CD14-positive monocyte (primary cell): ENCODE results near the gene ZNF365. TPM values are rescaled to one million over a fixed set of nuclear protein-coding genes. Genes with fewer than 3 reads are reported as not detected.

ENCODE experiments used
- DNase-seq, 3 donors: peaks; one replicate each; pipeline ENCODE4 v3.0.0-alpha.2; 2011 to 2022
- H2AFZ ChIP-seq: 2 replicates; pipeline ENCODE4 v1.6.0; 2012; ENCODE audit warnings: mild to moderate bottlenecking, low read depth, low read length, inconsistent platforms; ENCODE audit not compliant: insufficient read depth, poor library complexity, severe bottlenecking
- H3K27ac ChIP-seq, 2 donors: 1 replicate in 1 of 2; 2 replicates in 1 of 2; pipeline ENCODE4 v1.5.1; 2012 to 2013; ENCODE audit warnings: low read length in 2 of 2, control low read depth in 1 of 2, inconsistent platforms in 1 of 2, low read depth in 1 of 2, mild to moderate bottlenecking in 1 of 2
- H3K27me3 ChIP-seq, 2 donors: one replicate each; pipeline versions ENCODE4 v1.6.0 to v1.6.1; 2011 to 2013; ENCODE audit warnings: low read length in 2 of 2; ENCODE audit not compliant: control insufficient read depth in 2 of 2, insufficient read depth in 2 of 2
- H3K36me3 ChIP-seq, 2 donors: replicated peaks in 1 of 2; 1 replicate in 1 of 2; 2 replicates in 1 of 2; pipeline versions ENCODE4 v1.5.1 to v1.6.1; 2012 to 2013; ENCODE audit warnings: low read length in 2 of 2, control low read depth in 1 of 2, inconsistent platforms in 1 of 2, mild to moderate bottlenecking in 1 of 2; ENCODE audit not compliant: insufficient read depth in 2 of 2, control insufficient read depth in 1 of 2
- H3K4me1 ChIP-seq, 2 donors: 1 replicate in 1 of 2; 2 replicates in 1 of 2; pipeline versions ENCODE4 v1.5.1 to v1.6.1; 2012 to 2013; ENCODE audit warnings: low read length in 2 of 2, control low read depth in 1 of 2, inconsistent platforms in 1 of 2, mild to moderate bottlenecking in 1 of 2, moderate library complexity in 1 of 2; ENCODE audit not compliant: insufficient read depth in 2 of 2, control insufficient read depth in 1 of 2
- H3K4me2 ChIP-seq: replicated peaks from 2 replicates; pipeline ENCODE3; 2012; ENCODE audit warnings: low read length, moderate library complexity, mild to moderate bottlenecking; ENCODE audit not compliant: poor library complexity, severe bottlenecking; ENCODE audit errors: extremely low read depth
- H3K4me3 ChIP-seq, 3 experiments: fragments of 200-600 bp in 1 of 3; sonication (generic) in 1 of 3; replicated peaks in 1 of 3; 1 replicate in 2 of 3; 2 replicates in 1 of 3; pipeline ENCODE4 v1.5.1; 2011 to 2013; ENCODE audit warnings: low read length in 3 of 3, mild to moderate bottlenecking in 3 of 3, control low read depth in 2 of 3, low read depth in 2 of 3, inconsistent platforms in 1 of 3, moderate library complexity in 1 of 3
- H3K79me2 ChIP-seq: 2 replicates; pipeline ENCODE4 v1.6.0; 2012; ENCODE audit warnings: mild to moderate bottlenecking, control low read depth, inconsistent platforms, low read length, moderate library complexity; ENCODE audit not compliant: insufficient read depth
- H3K9ac ChIP-seq: 2 replicates; pipeline ENCODE4 v1.6.0; 2017; ENCODE audit warnings: low read length, mild to moderate bottlenecking; ENCODE audit not compliant: insufficient read depth, poor library complexity, severe bottlenecking
- H3K9me3 ChIP-seq, 2 donors: replicated peaks in 1 of 2; 1 replicate in 1 of 2; 2 replicates in 1 of 2; pipeline versions ENCODE4 v1.5.1 to v1.6.1; 2012 to 2013; ENCODE audit warnings: low read length in 2 of 2, control low read depth in 1 of 2; ENCODE audit not compliant: control insufficient read depth in 1 of 2, insufficient read depth in 1 of 2
- H4K20me1 ChIP-seq: 2 replicates; pipeline ENCODE4 v1.6.0; 2012; ENCODE audit warnings: mild to moderate bottlenecking, low read length, control low read depth, moderate library complexity; ENCODE audit not compliant: insufficient read depth
- H3K27ac Mint-ChIP-seq, 7 donors: one replicate each; pipeline ENCODE4 v1.8.0; 2020; ENCODE audit warnings: mild to moderate bottlenecking in 7 of 7, mixed read lengths in 7 of 7, moderate library complexity in 6 of 7, inconsistent platforms in 2 of 7
- H3K27me3 Mint-ChIP-seq, 3 donors: one replicate each; pipeline ENCODE4 v1.8.0; 2021 to 2022; ENCODE audit warnings: low read depth in 3 of 3, mild to moderate bottlenecking in 3 of 3, mixed read lengths in 3 of 3, moderate library complexity in 3 of 3, inconsistent platforms in 1 of 3
- H3K36me3 Mint-ChIP-seq, 2 donors: one replicate each; pipeline ENCODE4 v1.8.0; 2020; ENCODE audit warnings: mixed read lengths in 2 of 2, inconsistent platforms in 1 of 2, mild to moderate bottlenecking in 1 of 2
- H3K4me1 Mint-ChIP-seq: one replicate; pipeline ENCODE4 v1.8.0; 2020; ENCODE audit warnings: mild to moderate bottlenecking, mixed read lengths
- H3K4me3 Mint-ChIP-seq, 2 donors: one replicate each; pipeline ENCODE4 v1.8.0; 2020; ENCODE audit warnings: mild to moderate bottlenecking in 2 of 2, mixed read lengths in 2 of 2, moderate library complexity in 1 of 2
- H3K9me3 Mint-ChIP-seq, 7 donors: one replicate each; pipeline ENCODE4 v1.8.0; 2020 to 2022; ENCODE audit warnings: mixed read lengths in 7 of 7, mild to moderate bottlenecking in 6 of 7, moderate library complexity in 6 of 7, inconsistent platforms in 2 of 7
- WGBS: methylation state at CpG from one replicate; pipeline ENCODE4 v1.1.5; 2013; ENCODE audit warnings: missing lambda C conversion rate; ENCODE audit not compliant: insufficient coverage; 5-methylcytosine and 5-hydroxymethylcytosine counted together
- intact Hi-C, 2 donors: fragments of 100-400 bp; cut with micrococcal nuclease; formaldehyde crosslinking; loops; one replicate each; pipeline versions ENCODE4 v1.15.0 to v1.15.1; 2023
- polyA plus RNA-seq, 3 donors: library from polyadenylated mRNA; depleted of rRNA in 1 of 3; unstranded in 2 of 3; stranded (reverse) in 1 of 3; fragments of 300-500 nt in 2 of 3; fragments of >200 nt in 1 of 3; fragmentation: Illumina TruSeq in 2 of 3; gene quantifications; 1 replicate in 2 of 3; 2 replicates in 1 of 3; pipeline ENCODE4 v1.2.3, GENCODE V29; 2012 to 2021
- TF ChIP-seq, protein P1 (sequence below): fragments of 200-600 bp; IDR thresholded peaks from one replicate; pipeline ENCODE4 v1.8.0; 2022; ENCODE audit warnings: antibody characterized with exemption, mild to moderate bottlenecking

The ZNF365 gene
- polyA plus RNA-seq, 3 donors, result not detected

DNA sequence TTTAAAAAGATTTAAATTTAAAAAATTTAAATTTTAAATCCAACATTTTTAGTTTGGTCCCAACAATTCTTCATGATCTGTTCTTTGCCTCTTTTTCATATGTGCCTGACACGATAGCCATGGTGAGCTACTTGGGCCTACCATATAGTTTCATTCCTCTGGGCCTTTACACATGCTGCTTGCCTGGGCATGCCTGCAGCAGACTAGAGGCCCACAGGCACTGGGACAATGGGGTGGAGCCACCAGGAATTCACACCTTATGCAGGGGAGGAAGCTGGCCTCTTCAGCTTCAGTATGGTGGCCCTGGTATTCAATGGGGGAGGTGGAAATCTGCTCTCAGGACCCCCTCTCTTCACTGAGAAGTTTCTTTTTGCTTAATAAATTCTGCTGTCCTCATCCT is 37.8 kb upstream of the ZNF365 start:
- Histone ChIP-seq H3K9me3 (peaks cover 8 to 20% of the 10 kb centered on the region in 2 donors), H3K9ac (no peak overlapping the region), H3K4me2 (no peak overlapping the region), H2AFZ (no peak overlapping the region), H3K27me3 (no peaks in the 10 kb centered on the region), H4K20me1 (no peaks in the 10 kb centered on the region), H3K36me3 (no peaks in the 10 kb centered on the region), H3K4me1 (no peaks in the 10 kb centered on the region), H3K79me2 (no peaks in the 10 kb centered on the region), H3K4me3 (no peak overlapping the region), H3K27ac (no peak overlapping the region)
- H3K27me3 Mint-ChIP-seq, result peaks cover 0 to 9% (median 5%) of the 10 kb centered on the region in 3 donors
- intact Hi-C loops, result no loop called here
- 80% methylated on average over 1 of the region's 1 CpG for WGBS
- no peaks in the 10 kb centered on the region for H3K4me1 Mint-ChIP-seq
- no peak overlapping the region for H3K27ac Mint-ChIP-seq
- H3K36me3 Mint-ChIP-seq, result no peaks in the 10 kb centered on the region
- TF ChIP-seq, protein P1, sequence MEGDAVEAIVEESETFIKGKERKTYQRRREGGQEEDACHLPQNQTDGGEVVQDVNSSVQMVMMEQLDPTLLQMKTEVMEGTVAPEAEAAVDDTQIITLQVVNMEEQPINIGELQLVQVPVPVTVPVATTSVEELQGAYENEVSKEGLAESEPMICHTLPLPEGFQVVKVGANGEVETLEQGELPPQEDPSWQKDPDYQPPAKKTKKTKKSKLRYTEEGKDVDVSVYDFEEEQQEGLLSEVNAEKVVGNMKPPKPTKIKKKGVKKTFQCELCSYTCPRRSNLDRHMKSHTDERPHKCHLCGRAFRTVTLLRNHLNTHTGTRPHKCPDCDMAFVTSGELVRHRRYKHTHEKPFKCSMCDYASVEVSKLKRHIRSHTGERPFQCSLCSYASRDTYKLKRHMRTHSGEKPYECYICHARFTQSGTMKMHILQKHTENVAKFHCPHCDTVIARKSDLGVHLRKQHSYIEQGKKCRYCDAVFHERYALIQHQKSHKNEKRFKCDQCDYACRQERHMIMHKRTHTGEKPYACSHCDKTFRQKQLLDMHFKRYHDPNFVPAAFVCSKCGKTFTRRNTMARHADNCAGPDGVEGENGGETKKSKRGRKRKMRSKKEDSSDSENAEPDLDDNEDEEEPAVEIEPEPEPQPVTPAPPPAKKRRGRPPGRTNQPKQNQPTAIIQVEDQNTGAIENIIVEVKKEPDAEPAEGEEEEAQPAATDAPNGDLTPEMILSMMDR, result no peak
- DNase-seq, result no peak
- H3K4me3 Mint-ChIP-seq, result no peak overlapping the region
- H3K9me3 Mint-ChIP-seq, result peaks cover 11 to 31% (median 15%) of the 10 kb centered on the region in 7 donors

DNA sequence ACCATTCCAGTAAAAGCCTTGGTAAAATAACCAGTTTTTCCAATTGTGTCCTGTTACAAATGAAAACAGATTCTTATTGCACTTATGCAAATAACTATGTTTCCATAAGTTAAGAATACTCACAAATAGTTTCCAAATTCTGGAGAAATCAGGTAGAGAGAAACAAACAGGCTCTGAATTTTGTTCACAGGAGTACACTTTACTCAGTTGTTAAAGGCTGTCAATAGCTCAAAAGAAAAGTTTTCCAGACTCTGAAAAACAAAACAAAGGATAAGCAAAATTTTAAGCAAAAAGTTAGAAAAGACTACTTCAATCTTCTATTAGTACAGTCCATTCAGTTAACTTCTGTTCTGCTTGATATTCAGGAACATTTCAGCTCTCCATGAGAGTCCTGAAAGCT is 32.8 kb upstream of the ZNF365 start:
- Histone ChIP-seq H3K4me2 (no peak overlapping the region), H3K27me3 (no peaks in the 10 kb centered on the region), H3K36me3 (no peaks in the 10 kb centered on the region), H4K20me1 (no peaks in the 10 kb centered on the region), H3K27ac (no peak overlapping the region), H2AFZ (no peak overlapping the region), H3K4me1 (no peaks in the 10 kb centered on the region), H3K9me3 (peaks cover 32 to 42% of the 10 kb centered on the region in 2 donors), H3K79me2 (no peaks in the 10 kb centered on the region), H3K9ac (no peak overlapping the region), H3K4me3 (no peak overlapping the region)
- H3K27ac Mint-ChIP-seq, result no peak overlapping the region
- H3K4me1 Mint-ChIP-seq, result no peaks in the 10 kb centered on the region
- intact Hi-C loops, result no loop called here
- H3K9me3 Mint-ChIP-seq, result peaks cover 17 to 47% (median 39%) of the 10 kb centered on the region in 7 donors
- peaks cover 0 to 2% (median 0%) of the 10 kb centered on the region in 3 donors for H3K27me3 Mint-ChIP-seq
- no peaks in the 10 kb centered on the region for H3K36me3 Mint-ChIP-seq
- TF ChIP-seq, protein P1, result no peak
- DNase-seq, result no peak
- no peak overlapping the region for H3K4me3 Mint-ChIP-seq
